Measurements from ENCODE around the gene CEND1.
A peak's percentile ranks its signal among the peaks of the same experiment; 100 is the strongest.

The CEND1 gene

DNA sequence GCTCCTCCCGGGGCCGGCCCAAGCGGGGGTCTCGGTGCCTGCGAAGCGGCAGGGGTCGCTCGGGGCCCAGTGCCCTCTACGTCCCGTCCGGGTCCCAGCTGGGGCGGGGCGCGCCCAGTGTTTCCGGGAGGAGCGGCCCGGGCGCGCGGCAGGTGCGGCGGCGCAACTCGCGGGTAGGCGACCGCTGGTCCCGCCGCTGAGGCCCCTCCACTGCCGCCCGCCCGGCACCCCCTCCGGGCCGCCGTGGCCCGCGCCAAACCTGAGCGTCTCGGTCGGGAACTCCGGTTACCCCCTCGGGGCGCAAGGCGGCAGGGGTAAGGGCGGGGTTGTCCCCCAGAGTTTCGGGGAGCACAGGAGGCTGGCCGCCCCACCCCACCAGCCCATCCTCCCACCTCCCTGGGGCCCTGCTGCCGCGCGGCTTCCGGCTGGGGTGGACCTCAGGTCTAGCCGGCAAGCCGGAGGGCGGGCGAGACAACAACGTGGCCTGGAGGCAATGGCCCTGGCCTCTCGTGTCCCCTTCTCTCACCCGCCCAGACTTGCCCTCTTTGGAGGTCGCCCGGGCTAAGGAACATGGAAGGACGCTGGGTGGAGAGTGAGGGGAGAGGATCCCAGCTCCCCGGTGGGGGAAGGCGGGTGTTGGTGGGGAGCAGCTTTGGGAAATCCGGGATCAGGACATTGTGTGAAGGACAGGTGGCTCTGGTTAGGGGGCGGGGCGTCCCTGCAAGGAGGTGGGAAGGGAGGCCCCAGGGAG is 37.4 kb upstream of the CEND1 start:
- no peak for DNase-seq (ENCODE audit: low read depth in 2 of 2)

DNA sequence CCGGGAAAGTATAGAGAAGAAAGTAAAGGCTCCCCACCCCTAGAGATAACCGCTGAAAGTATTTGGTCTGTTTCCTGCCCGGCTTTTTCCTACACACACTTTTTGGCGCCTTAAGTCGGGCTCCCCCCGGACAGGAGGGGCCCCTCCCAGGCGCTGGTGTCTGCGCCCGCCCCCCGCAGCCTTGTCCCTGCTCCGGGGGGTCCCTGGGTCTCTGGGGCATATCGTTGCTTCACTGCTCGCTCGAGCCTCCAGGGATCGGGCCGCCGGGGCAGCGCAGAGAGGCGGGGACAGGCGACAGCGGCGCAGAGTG is 36.9 kb upstream of the CEND1 start:
- no peak for DNase-seq (ENCODE audit: low read depth in 2 of 2)

DNA sequence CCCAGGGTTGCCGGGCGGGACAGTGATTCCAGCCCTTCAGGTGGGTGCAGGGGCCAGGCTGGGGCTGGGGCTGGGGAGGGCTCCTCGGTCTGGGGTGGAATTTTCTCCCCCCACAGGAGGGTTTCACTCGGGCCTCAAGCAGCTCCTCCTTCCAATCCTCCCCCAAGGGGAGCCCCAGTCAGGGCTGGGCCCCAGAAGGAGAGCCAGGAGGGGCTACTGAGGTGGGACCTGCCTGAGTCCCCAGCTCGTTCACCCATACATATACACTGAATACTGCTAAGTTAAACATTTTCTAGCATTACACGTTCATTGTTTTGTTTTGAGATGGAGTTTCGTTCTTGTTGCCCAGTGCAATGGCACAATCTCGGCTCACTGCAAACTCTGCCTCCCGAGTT is 36.3 kb upstream of the CEND1 start:
- DNase-seq (ENCODE audit: low read depth in 2 of 2): no peak

DNA sequence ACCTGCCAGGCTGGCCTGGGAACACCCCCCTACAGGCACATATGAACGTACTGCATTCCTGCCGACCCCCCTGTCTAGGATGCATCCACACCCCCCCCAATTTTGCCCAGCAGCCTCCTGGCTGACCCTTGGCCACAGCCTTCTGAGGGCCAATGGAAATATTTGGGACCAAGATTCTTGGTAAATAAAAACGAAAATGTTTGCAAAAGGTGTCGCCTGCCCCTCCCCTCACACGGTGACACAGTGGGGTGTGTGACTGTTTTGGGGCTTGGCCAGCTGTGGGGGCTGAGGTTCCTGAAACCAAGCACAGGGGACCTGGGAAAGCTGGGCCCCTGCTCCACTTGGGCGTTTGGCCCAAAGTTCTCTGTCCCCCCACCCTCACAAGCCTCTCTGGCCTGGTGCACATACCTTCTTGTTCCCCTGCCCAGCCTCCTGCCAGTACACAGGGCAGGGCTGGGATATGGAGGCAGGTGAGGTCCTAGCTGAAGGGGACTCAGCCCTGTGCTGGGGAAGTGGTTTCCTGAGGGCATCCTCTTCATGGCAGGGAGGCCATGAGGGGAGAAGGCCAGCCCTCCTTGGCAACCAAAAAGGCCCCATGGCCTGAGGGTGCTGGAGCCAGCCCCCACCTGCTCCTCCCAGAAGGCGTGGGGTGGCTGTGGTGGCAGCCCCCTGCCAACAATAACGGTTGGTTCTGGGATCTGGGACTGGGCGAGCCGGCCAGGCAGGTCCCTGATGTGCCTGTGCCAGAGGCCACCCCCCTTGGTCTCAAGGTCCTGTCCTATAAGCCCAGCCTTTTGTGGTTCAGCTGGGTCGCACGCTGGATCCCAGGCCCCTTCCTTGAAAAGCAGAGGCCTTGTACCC is 35.7 kb upstream of the CEND1 start:
- no peak for DNase-seq (ENCODE audit: low read depth in 2 of 2)

DNA sequence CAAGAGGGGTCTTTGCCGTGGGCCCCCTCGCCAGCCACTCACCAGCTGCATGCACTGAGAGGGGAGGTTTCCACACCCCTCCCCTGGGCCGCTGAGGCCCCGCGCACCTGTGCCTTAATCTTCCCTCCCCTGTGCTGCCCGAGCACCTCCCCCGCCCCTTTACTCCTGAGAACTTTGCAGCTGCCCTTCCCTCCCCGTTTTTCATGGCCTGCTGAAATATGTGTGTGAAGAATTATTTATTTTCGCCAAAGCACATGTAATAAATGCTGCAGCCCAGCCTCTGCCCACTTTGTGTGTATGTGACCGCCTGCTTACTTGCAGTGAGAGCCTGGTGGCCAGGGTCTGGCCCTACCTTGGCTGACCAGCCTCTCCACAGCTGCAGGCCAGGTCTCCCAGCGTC is 35.1 kb upstream of the CEND1 start:
- DNase-seq (ENCODE audit: low read depth in 2 of 2): no peak

DNA sequence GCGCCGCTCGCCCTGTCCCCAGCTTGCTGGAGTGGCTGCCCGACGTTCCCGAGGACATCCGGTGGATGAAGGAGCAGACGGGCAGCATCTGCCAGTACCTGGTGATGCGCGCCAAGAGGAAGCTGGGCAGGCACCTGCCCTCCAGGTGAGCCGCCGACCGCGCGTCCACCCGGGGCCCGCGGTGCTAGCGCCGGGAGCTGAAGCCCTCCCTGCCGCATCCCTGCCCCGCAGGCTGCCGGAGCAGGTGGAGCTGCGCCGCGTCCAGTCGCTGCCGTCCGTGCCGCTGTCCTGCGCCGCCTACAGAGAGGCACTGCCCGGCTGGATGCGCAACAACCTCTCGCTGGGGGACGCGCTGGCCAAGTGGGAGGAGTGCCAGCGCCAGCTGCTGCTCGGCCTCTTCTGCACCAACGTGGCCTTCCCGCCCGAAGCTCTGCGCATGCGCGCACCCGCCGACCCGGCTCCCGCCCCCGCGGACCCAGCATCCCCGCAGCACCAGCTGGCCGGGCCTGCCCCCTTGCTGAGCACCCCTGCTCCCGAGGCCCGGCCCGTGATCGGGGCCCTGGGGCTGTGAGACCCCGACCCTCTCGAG is 34.5 kb upstream of the CEND1 start:
- no peak for DNase-seq (ENCODE audit: low read depth in 2 of 2)

DNA sequence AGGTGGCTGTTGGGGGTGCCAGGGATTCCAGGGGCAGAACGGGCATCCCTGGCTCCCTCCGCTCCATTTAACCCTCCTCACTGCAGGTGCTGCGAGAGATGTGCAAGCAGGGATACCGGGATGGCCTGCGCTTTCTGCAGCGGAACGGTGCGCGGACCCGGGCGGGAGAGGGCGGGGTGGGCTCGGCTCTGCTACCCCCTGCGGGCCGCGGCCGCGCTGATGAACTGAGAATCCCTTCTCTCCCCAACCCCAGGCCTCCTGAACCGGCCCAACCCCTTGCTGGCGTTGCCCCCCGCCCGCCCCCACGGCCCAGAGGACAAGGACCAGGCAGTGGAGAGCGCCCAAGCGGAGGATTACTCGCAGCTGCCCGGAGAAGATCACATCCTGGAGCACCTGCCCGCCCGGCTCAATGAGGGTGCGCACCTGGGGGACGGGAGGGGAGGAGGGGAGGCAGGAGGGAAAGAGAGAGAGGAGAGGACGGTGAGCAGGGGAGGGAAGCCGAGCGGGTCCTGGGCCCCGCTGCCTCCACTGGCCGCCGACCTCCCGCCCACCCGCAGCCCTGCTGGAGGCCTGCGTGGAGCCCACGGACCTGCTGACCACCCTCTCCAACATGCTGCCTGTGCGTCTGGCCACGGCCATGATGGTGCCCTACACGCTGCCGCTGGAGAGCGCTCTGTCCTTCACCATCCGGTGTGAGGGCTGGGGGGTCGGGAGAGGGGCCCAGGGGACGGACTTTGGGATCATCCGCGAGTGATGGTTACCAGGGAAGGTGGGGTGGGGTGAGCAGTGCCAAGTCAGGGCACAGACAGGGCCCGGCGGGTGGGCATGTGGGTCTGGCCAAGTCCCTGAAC is 33.8 kb upstream of the CEND1 start:
- no peak for DNase-seq (ENCODE audit: low read depth in 2 of 2)

DNA sequence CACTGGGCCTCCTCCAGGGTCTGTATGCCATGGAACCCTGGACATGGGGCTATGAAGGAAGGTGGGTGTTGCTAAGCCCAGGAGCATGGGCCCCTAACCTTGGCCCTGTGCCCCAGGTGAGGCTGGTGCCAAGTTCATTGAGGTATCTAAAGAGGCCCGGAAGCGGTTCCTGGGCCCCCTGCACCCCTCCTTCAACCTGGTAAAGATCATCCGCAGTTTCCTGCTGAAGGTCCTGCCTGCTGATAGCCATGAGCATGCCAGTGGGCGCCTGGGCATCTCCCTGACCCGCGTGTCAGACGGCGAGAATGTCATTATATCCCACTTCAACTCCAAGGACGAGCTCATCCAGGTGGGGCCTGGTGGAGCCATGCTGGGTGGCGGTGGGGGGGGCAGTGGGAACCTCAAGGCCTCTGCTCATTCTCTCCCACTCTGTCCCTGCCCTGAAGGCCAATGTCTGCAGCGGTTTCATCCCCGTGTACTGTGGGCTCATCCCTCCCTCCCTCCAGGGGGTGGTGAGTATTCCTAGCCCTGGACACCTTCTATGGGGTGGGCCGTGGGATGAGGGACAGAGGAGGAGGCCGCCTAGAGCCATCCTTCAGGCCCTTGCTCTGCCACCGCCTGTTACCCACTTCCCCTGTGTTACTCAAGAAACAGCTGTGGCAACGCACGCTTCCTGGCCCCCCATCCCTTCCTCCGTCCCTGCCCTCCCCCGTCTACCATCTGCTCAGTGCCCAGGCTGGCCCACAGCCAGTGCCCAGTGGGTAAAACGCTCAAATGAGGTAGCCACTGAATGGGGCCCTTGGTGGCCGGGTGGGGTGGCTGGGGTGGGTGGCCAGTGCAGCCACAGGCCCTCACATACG is 31.9 kb upstream of the CEND1 start:
- no peak for DNase-seq (ENCODE audit: low read depth in 2 of 2)

DNA sequence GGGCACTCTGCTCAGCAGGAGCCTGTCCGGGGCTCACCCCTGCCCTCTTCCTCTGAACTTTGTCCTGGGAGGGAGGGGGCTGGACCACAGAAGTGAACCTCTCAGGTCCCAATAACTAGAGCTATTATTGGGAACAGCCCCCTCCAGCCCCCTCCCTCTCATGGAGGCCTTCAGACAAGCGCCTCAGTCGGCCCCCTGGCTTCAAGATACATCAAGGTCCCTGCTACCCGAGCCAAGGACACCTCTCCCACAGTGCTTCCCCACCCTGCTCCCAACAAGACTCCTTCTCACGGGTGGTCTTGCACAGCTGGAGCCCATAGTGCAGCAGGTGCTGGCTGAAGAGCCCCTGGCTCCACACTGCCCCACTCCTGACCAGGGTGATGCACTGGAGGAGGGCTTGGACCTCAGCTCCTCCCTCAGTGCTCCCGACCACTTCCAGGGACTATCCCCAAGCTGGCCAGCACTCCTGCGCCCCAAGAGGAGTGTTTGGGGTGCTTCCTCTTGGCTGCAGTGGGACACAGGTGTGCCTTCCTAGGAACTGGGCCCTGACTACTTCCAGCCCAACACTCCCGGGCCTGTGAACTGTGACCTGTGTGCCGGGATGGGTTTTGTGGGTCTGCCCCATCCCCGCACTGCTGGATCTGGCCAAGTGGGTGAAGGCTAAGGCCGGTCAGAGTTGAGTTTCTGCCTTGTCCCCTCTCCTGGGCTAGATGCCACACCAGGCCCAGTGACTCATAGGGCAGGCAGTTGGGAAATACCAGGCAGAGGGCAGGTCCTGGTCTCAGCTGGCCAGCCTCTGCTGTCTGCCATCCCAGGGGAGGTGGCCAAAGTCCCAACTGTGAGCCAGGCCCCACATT is 31.0 kb upstream of the CEND1 start:
- no peak for DNase-seq (ENCODE audit: low read depth in 2 of 2)

DNA sequence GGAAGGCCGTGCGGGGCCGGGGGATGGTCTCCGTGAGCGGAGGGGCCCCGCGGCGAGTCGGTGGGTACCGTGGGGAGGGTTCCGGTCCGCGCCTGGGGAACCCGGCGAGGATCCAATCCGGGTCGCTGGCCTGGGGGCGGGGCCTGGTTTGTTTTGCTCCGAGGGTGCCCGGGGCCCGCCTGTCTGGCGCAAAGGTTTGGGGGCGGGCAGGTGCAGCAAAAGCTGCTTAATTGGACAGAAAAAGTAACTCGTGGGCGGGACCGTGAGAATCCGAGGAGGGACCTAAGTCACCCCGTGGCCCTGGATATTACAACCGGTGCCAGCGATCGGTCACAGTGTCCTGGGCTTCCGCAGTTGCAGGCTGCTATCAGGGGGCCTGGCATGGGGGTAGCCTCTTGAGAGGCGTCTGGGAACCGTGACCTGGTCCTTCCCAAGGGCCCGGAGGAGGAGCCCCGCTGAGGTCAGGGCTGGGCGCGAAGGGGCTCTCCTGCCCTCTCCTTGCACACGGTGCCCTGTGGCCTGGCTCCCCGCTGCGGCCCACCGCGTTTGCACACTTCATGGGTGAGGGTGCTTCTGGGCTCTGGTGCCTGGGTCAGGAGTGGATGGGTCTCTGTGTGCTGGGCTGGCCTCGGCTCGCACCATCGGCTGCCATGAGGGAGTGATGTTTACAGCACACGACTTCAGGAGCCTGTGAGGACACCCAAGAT is 30.2 kb upstream of the CEND1 start:
- DNase-seq (ENCODE audit: low read depth in 2 of 2): peak; percentile 91 to 93

DNA sequence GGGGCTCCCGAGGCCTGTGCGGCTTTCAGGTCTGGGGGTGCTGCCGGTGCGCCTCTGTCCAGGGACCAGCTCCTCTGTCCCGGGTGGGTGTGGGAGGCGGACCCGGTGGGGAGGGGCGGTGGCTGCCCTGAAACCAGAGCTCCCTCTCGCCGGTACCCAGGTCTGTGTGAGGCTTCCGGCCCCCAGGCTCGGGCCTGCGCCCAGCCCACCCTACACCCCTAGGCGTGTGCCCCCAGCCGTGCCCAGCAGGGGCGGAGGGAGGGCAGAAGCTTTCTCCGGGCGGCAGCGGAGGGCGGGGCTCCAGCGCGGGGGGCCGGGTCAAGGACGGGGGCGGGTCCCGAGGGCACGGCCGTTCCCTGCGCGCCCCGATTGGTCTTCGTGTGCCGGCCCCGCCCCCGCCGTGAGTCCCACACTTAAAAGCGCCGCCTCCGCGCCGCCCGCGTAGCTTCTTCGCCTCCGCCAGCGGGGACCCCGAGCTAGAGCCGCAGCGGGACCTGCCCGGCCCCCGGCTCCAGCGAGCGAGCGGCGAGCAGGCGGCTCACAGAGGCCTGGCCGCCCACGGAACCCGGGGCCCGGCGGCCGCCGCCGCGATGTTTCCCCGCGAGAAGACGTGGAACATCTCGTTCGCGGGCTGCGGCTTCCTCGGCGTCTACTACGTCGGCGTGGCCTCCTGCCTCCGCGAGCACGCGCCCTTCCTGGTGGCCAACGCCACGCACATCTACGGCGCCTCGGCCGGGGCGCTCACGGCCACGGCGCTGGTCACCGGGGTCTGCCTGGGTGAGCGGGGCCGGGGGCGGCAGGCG is 29.4 kb upstream of the CEND1 start:
- peak; percentile 86 to 90 for DNase-seq (ENCODE audit: low read depth in 2 of 2)

DNA sequence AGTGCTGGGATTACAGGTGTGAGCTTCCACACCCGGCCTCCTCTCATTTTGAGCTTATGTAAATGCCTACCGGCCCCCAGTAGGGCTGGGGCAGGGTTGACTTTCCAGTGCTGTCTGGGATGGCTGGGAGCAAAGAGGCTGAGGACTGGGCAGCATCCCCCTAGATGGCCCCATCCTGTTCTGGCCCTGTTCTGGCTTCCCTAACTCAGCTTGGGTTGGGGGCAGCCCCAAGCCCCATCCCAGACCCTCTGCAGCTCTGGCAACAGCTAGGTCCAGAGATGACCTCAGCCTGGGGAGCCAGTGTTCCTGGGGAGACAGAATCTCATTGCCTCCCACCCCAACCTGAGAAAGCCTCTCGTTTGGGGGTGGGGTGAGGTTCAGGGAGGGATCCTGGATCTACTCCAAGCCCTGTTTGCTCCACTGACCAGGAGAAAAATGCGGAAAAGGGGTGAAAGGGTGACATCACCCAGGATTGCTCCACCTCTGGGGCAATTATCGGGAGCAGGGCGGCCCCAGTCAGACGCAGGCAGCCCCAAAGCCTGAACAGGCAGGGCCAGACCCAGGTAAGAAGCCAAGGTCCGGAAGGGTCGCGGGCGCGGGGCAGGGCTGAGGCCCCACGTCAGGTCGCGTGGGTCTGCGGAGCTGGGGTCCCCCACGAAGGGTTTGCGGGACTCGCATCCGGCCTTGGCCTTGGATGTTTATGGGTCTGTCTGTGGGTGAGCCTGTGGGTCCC is 28.7 kb upstream of the CEND1 start, which contains the start of gene PNPLA2:
Gene PNPLA2, plus strand, starts transcription at position 519 of the 733 bp plus-strand sequence. CDS start 805 bp downstream, outside the sequence.
- DNase-seq (ENCODE audit: low read depth in 2 of 2): no peak

DNA sequence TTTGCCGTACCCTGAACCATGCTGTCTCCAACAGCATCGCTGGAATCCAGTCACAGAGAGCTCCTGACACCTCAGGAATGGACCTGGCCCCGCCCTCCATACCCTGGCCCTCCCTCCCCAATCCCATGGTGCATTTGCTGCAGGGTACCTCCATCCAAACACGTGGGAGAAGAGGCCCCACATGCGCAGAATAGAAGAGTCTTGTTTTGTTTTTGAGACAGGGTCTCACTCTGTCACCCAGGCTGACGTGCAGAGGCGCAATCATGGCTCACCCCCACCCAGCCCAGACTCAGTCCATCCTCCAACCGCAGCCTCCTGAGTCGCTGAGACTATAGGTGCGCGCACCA is 26.5 kb upstream of the CEND1 start:
- no peak for DNase-seq (ENCODE audit: low read depth in 2 of 2)

DNA sequence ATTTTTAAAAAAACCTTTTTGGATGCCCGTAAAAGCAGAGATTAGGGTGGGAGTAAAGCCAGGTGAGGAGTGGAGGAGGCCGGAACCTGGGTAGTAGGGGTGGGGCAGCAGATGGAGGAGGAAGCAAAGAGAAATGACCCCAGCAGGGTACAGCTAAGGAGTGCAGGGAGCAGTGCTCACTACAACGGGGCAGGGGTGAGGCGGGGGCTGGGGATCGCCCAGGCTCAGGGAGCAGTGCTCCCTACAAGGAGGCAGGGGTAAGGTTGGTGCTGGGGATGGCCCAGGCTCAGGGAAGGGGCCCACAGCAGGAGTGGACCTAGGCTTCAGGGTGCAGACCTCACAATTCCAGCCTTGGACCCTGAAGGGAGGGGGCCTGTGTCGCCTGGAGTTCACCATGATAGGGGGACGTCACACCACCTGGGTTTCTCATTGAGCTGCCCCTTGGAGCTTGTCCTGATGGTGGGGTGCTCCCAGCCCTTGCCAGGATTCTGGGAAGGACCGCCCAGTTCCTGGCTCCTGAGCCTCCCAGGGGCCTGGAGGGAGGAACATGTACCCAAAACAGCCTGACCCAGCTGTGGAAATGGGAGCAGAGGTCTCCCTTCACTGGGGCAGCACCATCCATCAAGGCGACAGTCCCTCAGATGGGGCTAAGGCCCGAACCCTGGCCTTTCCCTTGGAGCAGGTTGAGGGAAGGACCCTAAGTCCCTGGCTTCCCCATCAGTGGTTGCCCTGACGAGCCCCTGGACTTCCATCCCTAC is 26.0 kb upstream of the CEND1 start:
- DNase-seq (ENCODE audit: low read depth in 2 of 2): no peak

DNA sequence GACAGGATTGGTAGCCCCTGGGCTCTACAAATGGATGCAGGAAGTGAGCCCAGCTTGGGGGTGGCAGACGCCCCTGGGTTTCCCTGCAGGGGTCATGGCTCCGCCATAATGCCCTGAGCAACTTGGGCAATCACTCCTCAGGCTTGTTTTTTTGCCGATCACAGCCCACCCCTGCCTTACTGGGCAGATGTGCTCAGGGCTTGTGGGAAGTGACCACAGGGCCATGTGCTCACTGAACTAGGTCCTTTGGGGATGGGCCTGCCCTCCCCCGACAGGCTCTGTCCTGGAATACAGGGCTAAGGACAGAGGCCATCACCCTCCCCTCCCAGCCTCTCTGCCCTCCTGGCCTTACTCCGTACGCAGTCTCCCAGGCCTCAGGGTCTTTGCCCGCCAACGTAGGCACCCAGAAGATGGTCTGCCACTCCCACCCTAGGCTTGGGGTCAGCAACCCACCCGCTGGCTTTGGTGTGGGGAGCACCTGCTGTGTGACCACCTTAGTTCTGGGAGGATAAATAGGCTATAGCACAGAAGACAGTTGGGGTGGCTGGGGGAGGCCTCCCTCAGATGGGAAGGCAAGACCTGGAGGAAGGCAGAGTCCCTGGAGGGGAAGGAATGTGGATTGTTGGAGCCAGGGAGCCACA is 23.7 kb upstream of the CEND1 start:
- no peak for DNase-seq (ENCODE audit: low read depth in 2 of 2)

DNA sequence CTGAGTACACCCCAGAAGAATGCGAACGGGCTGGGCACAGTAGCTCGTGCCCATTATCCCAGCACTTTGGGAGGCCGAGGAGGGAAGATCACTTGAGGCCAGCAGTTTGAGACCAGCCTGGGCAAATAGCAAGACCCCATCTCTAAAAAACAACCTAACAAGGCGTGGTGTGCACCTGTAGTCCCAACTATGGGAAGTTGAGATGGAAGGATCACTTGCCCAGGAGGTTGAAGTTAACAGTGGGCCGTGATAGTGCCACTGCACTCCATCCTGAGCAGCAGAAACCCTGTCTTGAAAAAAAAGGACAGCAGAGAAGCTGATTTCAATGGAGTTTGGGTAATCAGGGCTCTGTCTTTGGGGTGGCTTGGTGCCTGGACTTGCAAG is 23.2 kb upstream of the CEND1 start:
- no peak for DNase-seq (ENCODE audit: low read depth in 2 of 2)

DNA sequence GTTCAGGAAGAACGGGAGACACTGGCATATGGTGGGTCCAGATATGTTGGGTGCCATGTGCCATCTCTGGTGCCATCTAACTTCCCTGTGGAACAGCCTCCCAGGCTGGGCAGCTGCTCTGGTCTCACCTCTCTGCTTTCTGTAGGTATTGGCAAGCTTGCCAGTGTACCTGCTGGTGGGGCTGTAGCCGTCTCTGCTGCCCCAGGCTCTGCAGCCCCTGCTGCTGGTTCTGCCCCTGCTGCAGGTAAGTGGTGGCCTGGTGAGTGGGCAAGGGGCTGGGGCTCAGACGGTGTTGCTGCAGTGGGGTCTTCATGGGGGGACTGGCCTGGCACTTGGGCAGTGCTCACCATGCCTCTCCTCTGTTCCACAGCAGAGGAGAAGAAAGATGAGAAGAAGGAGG is 22.5 kb upstream of the CEND1 start:
- DNase-seq (ENCODE audit: low read depth in 2 of 2): no peak
